GF-D8 (cell line): ENCODE measurements around the gene SYCN.

ENCODE experiments used
- DNase-seq: peaks from one replicate; lab custom pipeline; 2025; lab: John Stamatoyannopoulos, UW

SYCN gene

GRCh38 chr19:39194832-39195542, 9.1 kb downstream of the SYCN start:
- no peak for DNase-seq

DNA sequence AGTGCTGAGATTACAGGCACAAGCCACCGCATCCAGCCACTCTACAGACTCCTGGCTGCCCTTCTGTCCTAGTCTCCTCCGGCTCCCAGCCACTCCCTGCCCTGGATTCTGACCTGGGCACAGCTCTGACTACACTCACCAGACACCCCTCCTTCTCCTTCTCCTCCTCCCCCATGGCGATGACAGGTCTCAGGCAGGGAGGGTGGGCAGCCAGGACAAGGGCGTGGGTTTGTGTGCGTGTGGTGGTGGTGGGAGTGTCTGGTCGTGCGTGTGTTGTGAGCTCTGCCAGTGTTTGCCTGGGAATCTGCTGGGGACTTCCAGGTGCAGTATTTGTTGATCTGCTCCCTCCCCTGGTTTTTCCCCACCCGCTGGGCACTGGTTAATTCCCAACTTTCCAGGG, 10.3 kb downstream of the SYCN start:
- DNase-seq: no peak

DNA sequence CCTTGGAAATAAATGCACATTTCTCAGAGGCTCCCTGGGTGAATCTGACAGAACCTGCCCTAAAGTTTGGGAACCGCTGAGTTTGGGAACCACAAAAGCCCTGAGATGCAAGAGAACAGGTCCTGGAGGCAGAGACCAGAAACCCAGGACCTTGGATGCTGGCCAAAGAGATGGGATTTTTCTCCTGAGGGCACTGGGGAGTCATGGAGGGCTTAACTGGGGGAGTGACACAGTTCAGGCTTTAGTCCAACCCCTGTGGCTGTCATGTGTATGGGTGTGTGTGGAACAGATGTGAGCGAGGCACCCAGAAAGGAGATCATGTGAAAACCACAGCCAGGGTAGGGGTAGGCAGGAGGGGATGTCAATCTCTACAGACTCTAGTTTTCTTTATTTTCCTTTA, 11.2 kb downstream of the SYCN start:
- no peak for DNase-seq

DNA sequence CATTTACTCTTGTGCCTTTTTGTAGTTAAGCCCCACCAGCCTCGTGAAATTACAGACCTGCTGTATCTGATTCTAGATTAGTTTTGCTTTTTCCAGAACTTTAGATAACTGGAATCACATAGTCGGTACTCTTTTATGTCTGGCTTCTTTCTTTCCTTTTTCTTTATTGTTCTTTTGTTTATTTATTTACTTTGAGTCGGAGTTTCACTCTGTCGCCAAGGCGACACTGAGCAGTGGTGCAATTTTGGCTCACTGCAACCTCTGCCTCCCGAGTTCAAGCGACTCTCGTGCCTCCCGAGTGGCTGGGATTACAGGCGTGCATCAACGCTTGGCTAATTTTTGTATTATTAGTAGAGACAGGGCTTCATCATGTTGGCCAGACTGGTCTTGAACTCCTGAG, 13.3 kb downstream of the SYCN start:
- no peak for DNase-seq

- DNase-seq: no peak
These were observed 15.1 kb downstream of the SYCN start for GRCh38 chr19:39188960-39189359.

GRCh38 chr19:39187552-39187943, 16.5 kb downstream of the SYCN start:
- DNase-seq: no peak

DNA sequence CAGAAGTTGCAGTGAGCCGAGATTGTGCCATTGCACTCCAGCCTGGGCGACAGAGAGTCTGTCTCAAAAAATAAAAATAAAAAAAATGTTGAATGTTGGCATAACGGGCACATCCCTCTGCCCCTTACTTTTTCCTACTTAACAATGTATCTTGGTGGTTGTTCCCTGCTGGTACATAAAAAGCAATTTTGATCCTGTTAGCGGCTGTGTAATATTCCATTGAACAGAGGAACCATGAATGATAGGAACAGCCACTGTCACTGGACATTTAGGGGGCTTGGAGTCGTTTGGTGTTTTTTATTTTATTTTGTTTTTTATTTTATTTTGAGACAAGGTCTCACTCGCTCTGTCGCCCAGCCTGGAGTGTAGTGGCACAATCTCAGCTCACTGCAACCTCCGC, 17.7 kb downstream of the SYCN start:
- DNase-seq: no peak

DNA sequence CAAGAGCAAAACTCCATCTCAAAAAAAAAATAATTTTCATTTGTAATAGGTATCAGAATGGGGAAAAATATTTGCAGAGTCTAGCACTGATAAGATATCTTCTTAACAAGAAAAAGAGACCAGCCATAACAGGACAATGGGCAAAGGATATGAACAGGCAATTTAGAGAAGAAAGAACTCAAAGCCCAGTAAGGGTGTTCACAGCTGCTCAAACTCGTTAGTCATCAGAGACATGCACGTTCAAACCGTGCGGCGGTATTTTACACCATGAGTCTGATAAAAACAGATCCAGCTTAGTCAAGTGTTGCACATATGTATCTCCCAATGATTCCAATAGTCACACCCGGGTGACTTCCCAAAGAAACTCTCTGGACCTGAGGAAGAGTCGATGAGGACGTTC, 21.0 kb downstream of the SYCN start:
- DNase-seq: no peak

- no peak for DNase-seq
These were observed 21.9 kb downstream of the SYCN start for GRCh38 chr19:39182174-39182505.

DNA sequence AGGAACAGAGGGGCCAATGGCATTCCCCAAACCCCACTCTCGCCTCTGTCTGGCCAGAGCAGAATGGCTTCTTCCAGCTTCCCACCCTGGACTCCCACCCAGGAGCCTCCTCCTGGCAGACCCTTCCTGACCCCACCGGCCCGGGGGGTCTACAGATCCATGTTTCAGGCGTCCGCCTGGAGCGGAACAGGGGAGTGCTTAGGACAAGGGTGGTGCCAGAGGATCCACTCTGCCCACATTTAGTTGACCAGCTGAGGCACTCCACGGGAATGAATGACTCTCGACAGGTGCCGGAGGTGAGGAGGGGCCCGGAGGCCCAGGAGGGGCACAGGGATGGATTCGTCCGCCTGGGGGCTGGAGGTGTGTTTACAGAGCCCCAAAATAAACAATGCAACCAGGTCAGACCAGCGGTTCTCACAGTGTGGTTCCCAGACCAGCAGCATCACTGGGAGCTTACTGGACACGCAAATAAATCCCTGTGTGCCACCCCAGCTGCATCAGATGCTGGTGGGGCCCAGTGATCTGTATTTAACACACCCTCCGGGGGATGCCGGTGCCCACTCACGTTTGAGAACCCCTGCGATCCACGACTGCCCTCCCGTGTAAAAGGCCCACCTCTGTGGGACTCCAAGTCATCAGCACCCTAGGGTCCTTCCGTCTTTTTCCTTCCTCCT, 22.4 kb downstream of the SYCN start:
- DNase-seq: no peak

DNA sequence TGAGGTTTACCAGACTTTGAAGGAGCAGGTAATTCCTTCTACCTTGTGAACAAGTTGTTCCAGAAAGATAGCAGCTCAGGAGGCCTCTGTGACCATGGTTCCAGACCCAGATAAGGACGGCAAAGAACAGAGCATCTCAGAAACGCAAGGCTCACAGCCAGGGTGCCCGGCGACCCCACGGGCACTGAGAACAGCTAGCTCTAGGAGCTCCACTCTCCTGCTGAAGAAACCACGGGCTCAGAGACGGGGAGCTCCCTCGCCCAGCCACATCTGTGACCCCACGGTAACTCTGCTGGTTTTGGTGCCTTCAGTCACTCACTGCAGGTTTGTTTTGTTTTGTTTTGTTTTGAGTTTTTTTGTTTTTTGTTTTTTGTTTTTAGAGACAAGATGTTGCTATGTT, 23.3 kb downstream of the SYCN start:
- no peak for DNase-seq

GRCh38 chr19:39179754-39180153, 24.3 kb downstream of the SYCN start:
- DNase-seq: no peak

DNA sequence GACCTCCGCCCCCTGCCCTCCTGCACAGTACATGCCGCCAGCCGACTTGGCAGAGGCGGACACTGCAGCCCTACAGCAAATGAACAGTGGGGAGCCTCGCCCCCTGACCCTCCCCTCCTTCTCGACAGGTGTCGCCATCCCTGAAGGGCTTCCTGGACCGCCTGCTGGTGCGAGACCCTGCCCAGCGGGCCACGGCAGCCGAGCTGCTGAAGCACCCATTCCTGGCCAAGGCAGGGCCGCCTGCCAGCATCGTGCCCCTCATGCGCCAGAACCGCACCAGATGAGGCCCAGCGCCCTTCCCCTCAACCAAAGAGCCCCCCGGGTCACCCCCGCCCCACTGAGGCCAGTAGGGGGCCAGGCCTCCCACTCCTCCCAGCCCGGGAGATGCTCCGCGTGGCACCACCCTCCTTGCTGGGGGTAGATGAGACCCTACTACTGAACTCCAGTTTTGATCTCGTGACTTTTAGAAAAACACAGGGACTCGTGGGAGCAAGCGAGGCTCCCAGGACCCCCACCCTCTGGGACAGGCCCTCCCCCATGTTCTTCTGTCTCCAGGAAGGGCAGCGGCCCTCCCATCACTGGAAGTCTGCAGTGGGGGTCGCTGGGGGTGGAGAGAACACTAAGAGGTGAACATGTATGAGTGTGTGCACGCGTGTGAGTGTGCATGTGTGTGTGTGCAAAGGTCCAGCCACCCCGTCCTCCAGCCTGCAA, 25.6 kb downstream of the SYCN start:
- DNase-seq: no peak

DNA sequence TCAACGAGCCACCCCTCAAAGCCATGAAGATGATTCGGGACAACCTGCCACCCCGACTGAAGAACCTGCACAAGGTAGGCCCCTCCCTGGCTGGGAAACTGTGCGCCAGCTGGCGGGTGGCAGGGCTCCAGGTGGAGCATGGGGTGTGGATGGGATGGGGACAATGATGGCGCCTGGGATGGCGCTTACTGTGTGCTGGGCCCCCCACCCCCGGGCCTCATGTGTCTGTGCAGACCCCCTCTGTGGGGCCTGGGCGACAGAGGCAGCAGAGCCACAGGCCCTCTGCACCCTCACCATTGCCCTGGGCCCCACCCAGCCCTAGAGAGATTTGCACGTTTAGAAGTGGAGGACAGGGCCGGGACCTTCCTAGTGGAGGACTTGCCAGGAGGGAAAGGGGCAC, 26.3 kb downstream of the SYCN start:
- no peak for DNase-seq

DNA sequence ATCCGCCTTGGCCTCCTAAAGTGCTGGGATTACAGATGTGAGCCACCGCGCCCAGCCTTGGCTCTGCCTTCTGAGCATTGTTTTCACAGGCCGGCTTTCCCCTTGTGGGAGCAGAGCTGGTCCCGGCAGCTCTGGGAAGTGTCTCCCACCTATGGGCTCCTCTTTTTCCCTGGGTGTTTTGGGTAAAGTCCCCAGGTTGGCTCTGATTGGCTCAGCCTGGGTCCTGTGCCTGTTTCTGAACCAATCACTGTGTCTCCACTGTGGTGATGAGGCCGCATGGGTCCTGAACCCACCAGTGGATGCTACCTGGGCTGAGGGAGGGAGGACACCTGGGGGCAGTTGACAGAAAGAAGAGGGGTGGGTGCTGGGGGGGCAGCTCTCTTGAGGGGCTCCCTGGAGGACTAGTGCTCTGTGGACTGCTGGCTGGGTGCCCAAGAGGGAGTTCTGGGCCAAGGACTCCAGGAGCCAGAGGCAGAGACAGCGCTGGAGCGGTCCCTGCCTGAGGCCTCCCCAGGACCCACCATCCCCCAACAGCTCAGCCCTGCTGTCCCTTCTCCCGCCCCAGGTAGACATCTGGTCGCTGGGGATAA, 26.9 kb downstream of the SYCN start:
- no peak for DNase-seq

- no peak for DNase-seq
These were observed 28.5 kb downstream of the SYCN start for GRCh38 chr19:39175564-39175963.

DNA sequence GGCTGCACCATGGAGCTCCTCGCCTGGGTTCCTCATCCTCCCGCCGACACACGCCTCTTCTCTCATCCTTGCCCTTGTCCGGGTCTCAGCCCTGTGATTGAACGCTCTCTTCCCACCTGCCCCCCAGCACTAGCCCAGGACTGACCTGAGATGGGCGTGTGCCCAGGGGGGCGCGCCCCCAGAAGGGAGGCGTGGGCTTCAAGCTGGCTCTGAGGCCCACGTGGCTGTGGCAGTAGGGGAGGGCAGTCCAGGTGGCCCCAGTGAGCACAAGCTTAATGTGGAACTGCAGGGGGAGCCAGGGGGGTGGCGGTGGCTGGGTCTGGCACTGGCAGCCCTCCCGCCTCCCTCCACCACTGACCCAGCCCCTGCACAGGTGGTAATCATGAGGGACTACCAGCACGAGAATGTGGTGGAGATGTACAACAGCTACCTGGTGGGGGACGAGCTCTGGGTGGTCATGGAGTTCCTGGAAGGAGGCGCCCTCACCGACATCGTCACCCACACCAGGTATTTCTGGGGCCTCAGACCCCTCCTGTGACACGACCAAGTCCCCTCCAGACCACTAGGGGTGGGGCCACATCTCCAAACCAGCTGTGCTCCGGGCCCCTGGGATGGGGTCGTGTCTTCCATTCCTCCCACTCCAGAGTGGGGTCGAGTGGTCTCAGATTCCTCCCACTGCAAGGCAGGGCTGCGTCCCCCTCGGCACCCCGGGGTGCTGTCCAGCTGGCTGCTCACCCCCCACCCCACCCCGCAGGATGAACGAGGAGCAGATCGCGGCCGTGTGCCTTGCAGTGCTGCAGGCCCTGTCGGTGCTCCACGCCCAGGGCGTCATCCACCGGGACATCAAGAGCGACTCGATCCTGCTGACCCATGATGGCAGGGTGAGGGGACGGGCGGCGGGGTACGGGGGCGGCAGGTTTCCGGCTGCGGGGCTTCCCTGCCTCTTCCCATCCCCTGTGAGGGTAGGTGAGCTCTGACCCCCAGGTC, 29.2 kb downstream of the SYCN start:
- no peak for DNase-seq

GRCh38 chr19:39174142-39174541, 29.9 kb downstream of the SYCN start:
- DNase-seq: no peak

DNA sequence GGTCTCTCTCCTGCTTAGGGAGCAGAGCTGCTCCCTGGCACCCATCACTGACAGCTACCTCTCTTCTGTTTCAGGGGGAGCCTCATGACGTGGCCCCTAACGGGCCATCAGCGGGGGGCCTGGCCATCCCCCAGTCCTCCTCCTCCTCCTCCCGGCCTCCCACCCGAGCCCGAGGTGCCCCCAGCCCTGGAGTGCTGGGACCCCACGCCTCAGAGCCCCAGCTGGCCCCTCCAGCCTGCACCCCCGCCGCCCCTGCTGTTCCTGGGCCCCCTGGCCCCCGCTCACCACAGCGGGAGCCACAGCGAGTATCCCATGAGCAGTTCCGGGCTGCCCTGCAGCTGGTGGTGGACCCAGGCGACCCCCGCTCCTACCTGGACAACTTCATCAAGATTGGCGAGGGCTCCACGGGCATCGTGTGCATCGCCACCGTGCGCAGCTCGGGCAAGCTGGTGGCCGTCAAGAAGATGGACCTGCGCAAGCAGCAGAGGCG, 30.5 kb downstream of the SYCN start:
- no peak for DNase-seq

DNA sequence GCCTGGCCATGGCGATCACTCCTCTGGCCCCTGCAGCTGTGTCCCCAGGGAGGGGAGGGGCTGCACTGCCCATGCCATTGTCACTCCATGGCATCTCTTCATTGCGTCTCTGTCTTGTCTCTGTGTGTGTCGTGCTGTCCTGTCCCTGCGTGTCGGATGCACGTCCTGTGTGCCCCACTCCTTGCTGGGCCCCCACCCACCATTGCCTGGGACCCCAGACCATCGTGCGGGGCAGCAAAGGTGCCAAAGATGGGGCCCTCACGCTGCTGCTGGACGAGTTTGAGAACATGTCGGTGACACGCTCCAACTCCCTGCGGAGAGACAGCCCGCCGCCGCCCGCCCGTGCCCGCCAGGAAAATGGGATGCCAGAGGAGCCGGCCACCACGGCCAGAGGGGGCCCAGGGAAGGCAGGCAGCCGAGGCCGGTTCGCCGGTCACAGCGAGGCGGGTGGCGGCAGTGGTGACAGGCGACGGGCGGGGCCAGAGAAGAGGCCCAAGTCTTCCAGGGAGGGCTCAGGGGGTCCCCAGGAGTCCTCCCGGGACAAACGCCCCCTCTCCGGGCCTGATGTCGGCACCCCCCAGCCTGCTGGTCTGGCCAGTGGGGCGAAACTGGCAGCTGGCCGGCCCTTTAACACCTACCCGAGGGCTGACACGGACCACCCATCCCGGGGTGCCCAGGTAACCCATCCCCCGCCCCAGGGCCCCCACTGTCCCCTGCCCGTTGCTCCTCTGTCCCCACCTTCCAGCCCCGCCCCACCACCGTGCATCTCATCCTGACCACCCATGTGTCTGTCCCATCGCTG, 31.2 kb downstream of the SYCN start:
- DNase-seq: no peak
